HT1080 (cell line): ENCODE data around the gene PTPRG. TPM values are rescaled to one million over a fixed set of nuclear protein-coding genes. Genes with fewer than 3 reads are reported as not detected.
A peak's percentile ranks its signal among the peaks of the same experiment; 100 is the strongest.

ENCODE experiments used
- DNase-seq: peaks from one replicate; pipeline ENCODE4 v3.0.0-alpha.2; 2015; ENCODE audit warnings: low read depth
- total RNA-seq: library from RNA; depleted of rRNA; stranded (reverse); fragments of >200 nt; shearing (Covaris generic); gene quantifications from 2 replicates; pipeline ENCODE4 v1.2.3, GENCODE V29; 2014

The PTPRG gene
- total RNA-seq, 1 experiment from 2014 or later, result 41.1 TPM

DNA sequence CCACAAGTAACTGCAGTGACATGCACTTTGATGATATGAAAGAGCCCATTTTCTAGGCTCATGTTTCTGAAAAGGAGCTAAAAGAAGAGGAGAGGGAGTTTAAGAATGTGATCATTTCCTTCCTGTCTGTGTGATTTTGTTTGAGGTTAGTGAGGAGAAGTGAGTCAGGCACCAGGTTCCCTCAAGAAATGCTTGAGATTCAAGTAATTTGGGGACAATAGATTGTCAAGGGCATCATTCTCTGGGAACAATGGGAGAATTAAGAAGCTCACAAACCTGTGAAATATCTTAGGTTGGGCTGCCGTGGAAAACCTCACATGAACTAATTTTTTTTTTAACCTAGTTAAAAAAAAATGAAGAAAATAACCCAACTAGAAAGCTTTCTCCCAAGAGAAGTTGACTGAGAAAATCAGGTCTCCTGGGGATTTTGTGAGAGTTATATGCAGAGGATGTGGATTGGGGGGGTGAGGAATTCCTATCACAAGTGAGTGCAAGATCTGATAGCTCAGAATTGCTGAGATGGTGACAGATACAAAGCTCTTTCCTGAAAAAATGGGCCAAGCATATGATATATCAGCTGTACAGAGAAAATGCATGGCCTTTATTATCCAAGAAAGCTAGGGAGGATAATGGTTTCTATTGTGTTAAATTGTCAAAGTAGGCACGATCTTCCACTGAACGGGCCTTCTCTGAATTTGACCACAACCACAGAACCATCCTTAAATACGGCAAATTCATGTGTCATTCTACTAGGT is 608.7 kb downstream of the PTPRG start:
- DNase-seq, result peak; percentile 94

DNA sequence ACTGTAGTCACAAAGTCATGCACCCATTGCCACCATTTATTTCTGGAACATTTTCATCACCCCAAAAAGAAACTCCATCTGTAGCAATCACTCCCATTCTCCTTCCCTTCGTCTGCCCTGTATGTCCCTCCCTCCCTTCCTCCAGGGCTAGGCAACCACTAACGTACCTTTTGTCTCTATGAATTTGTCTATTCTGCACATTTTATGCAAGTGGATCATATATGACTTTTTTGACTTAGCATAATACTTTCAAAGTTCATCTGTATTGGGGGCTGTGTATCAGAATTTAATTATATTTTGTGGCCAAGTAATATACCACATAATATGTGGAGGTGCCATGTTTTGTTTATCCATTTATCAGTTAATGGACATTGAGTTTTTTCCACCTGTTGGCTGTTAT is 610.4 kb downstream of the PTPRG start:
- no peak for DNase-seq

DNA sequence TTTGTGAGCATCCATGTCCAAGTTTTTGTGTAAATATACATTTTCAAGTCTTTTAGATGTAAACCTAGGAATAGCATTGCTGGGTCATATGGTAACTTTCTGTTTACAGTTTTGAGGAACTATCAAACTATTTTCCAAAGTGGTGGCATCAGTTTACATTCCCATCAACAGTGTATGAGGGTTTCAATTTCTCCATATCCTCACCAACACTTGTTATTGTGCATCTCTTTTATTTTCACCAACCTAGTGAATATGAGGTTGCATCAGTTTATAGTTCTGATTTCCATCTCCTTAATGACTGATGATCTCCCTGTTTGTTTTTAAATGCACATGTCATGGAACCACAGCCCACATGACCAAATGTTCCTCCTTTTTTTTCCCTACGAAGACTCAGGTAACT is 610.8 kb downstream of the PTPRG start:
- no peak for DNase-seq

DNA sequence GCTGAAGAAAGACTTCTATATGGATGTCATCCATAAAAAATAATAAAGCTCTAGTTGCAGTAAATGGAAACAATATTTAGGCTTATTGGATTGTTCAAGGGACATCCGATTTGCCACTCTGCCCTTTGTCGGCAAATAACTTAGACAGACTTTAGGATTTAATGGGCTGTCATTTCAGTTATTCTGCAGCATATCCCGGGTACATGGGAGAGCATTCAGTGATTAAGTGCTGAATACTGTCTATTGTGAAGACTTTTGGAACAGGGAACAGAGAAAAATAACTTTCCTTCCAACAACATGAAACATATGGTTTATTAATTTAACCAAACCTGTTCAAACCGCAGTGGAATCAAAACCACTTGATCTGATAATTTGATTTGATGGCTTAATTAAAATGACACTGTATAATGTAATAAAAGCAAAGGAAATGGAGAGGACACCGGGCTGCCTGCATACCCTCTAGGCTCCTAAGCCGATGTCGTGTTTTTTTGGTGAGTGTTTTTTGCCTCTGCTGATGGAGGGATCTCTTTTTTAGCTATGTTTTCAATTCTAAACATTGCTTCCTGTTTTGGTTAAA is 612.7 kb downstream of the PTPRG start:
- no peak for DNase-seq

DNA sequence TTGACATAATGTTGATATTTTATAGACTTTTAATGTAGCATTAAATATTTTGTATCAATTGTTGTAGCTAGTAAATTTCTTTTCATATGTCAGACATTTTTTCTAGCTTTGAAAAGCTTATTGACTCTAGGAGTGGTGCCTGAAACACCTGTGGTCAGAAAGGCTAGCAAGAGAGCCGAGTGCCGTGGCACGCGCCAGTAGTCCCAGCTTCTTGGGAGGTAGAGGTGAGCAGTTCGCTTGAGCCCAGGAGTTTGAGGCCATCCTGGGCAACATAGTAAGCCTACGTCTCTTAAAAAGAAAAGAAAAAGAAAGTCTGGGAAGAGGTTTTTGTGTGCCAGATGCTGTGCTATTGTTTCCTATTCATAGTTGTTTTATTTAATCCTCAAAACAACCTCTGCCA is 613.8 kb downstream of the PTPRG start:
- no peak for DNase-seq

DNA sequence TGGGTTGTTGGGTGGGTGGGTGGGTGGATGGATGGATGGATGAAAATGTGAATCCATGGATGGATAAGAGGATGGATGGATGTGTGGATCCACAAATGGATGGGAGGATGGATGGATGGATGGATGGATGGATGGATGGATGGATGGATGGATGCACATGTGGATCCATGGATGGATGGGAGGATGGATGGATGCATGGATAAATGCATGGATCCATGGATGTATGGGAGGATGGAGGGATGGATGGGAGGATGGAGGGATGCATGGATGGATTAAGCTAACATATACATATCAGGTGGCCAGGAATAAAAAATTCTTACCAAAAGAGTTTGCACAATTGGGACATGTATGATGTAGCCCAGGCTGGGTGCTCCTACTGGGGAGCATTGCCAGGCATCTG is 616.7 kb downstream of the PTPRG start:
- no peak for DNase-seq

DNA sequence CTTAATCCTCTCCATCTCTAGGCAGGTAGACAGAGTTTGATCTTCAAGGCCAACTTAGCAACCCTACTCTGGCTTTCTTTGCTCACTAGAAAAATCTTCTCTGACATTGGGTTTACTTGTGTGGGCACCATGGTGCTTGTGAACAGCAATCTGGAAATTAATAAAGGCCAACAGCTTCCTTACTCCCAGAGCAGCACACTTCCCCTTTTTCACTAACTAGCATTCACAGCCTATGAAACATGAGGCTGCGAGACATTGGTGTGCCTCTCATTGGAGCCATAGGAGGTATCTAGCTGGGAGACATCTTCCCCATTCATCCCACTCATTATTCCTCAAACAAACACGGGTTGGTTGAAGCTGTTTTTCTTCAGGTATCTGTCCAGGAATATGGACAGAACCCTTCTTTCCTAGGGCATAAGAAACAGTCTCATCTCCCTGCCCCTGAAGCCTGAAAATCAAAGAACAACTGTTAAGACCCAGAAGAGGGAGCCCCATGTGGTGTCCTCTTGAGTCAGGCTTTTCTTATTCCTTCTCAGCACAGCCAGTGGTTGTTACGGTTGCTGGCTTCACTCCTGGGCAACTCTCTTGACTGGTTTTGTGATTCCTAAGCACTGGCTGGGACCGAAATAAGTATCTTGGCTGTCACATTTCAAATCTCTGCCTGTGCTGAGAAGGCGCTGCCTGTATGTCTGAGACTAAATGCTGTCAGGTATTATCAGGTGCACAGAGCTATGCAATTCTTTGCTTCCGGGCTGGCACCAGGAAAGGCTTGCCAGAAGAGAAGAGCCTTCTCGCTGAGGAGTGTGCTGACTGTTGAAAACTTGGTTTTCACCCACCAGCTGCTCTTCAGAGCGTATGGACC is 617.6 kb downstream of the PTPRG start:
- DNase-seq, result no peak

DNA sequence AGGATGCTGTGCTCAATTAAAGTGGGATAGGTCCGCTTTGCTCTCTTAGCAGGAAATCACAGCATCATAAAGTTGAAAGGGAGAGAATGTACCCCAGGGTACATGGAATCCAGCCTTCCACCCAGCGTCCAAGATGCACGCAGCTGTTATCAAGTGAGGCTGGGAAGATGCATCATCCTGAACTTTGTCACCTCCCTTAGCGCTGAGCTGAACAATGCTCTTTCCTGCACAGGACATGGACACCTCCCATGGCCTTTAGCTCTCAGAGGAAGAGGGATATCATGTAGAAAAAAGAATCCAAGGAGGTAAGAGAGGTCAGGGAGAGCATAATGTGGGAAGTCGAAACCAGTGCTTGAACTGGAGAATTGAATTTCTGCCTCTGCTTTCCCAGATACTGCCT is 619.1 kb downstream of the PTPRG start:
- DNase-seq, result no peak

DNA sequence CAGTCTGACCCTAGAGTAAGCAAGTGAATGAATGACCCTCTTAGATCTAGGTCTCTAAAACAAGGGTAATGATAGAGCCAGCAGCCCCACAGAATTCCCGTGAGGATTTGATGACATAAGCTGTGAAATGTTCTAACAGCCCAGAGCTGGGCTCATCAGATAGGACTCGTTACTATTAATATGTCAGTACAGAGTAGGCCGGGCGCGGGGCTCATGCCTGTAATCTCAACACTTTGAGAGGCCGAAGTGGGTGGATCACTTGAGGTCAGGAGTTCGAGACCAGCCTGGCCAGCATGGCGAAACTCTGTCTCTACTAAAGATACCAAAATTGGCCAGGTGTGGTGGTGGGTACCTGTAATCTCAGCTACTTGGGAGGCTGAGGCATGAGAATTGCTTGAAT is 621.7 kb downstream of the PTPRG start:
- no peak for DNase-seq

DNA sequence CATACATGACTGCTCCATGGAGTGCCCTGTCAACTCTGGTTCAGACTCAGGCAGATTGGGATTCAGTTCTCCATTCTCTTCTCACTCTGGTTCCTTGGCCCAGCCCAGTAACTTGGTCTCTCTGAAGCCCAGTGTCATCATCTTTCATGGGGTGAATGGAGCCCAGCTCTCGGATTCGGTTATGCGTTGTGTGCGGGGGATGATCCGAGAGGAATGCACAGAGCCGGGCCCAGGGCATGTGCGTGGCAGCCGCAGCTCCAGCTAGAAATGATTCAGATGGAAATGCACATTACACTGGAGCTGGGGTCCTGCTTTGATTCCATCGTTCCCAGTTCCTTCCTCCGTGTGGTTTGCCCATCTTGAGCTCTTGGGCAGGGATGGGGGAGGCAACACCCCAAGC is 622.6 kb downstream of the PTPRG start:
- DNase-seq, result no peak

DNA sequence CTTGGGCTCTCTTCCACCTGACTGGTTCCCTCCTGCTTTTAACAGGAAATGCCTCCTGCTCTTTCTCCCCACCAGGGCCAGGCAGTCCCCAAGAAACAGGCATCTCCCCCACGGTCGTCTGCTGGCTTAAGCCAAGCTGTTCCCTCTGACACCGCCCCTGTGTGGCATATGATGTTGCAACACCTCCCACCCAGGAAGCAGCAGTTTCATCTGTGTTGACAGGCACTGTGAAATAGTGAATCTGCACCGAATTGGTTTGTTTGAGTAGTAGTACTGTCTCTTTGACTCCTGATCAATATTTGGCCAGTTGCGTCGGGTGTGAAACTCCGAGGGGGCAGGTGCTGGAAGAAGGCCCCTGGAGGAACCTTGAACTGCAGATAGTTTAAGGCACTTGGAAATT is 623.2 kb downstream of the PTPRG start:
- peak; percentile 5 for DNase-seq

DNA sequence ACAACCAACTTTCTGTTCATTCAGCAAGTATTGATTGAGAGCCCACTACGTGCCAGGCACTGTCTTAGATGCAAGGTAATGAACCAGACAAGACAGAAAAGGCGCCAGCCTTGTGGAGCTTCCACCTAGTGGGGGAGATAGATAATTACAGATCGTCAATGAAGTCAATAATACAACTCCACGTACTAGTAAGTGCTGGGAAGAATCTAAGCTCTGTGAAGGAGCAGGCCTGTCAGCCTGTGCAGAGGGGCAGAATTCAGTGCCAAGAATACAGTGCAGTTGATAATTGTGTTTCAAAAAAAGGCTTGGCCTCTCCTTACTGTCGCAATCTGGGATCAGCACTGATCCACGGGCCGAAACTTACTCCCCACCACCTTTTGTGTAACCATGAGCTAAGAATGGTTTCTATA is 625.7 kb downstream of the PTPRG start:
- no peak for DNase-seq

DNA sequence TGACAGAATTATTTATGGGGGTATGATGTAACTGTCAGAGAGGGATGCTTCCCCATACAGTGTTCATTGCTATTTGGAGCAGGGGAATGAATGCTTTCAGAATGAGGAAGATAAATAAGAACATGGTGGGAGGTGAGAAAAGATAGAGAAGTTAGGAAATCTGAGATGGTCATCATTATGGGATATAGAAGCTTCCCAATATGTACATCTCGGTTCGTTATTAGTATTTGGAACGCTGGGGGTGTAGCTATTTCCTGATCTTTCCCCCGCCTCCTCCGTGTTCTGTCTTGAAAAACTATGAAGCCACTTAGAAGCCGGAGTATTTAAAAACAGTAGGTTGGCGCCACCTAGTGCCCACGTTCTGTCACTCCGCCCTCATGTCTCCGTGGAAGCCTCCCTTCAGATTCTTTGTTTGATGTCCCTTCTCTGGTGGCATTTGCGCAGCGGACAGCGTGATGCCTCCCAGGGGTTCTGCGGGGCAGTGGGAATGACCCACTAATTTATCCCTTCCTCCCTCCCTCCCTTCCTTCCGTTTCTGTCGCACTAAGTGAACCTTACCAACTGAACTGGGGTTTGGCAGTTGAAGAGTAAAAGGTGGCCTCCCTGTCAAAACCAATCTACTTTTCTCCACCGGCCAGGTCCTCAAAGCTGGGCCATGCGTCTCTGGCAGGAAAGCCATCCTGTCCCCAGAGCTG is 627.5 kb downstream of the PTPRG start:
- DNase-seq, result peak; percentile 76

DNA sequence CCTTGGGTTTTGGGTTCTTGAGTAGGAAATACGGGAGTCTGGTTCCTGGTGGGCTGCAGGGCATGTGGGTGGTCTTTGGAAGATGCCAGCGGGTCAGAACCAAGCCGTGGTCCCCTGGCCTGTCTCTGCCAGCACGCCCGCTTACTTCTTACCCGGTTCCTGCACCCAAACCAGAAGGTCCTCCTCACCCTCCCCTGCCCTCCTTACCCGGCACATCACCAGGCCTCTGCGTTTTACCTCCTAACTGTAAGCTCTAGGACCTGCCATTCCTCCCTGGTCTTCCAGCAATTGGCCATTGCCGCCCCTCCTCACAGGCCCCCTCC is 628.0 kb downstream of the PTPRG start:
- DNase-seq, result no peak

DNA sequence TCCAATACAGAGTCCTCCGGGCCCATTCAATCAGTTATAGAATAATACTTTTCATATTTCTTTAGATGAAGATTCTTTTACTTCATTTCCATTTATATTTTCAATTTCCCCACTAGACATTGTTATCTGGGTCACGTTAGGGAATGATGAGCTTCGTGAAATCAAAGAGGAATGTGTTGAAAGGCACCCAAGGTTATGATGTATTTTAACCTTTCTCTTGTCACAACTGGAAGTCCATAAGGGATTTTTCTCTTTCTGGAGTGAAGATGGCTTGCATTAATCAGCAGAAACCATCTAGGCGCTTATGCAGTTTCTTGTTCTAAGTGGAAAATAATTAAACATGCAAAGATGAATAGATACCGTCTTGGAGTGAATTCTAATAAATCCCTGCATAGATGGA is 631.5 kb downstream of the PTPRG start:
- DNase-seq, result no peak

DNA sequence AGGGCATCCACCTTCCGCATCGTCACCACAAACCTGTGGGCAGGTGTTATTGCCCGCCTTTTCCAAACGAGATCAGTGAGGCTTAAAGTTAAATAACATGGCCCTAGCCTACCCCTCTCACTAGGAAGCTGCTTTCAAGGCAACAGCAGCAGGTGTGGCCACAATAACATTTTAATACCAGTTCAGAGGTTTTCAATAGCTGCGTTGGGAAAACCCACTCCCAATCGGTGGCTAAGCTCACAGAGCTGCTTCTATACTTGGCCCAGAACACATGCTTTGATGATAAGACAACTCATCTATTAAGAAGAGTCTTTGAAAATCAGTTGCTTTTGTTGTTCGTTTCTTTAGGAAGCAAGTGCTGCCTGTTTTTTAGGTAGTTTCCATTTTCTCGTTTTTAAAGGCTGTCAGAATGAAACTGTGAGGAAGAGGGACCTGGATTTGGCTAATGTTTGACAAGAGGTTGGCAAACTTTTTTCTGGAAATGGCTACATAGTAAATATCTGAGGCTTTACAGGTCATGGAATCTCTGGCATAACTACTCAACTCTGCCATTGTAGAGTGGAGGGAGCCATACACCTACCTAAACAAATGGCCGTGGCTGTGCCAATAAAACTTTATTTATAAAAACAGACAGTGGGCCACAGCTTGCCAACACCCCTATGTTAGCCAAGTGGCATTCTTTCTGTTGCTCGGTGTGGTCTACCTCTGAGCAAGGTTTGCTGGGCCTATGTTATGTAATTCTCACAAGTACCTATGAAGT is 632.4 kb downstream of the PTPRG start:
- DNase-seq, result no peak

DNA sequence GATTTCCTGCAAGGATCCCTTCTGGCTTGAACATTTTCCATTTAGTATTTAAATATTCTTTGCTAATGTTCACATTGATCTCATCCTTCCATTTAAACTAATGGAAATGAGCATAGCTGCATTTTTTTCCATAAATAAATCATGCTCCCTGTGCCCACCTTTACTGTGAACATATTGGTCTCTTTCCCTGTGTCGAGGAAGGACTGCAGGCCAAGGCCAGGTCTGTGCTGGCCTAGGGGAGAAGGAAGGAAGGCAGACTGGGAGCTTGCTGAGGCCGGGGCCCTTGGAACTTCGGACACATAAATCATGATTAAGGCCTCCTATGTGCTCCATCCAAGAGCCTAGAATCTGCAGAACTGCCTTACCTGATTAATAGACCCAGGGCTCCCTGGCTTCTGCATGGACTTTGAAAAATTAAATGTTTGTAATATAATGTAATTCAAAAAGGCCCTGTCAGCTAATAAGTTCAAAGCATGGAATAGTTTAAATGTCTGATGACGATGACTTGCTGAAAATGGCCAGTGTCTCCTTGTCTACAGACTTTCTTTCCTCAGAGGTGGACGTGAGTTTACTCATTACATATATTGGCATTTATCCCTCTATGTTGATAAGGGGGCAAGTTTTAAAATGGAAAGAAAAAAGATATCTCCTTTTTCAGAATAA is 636.1 kb downstream of the PTPRG start:
- no peak for DNase-seq

DNA sequence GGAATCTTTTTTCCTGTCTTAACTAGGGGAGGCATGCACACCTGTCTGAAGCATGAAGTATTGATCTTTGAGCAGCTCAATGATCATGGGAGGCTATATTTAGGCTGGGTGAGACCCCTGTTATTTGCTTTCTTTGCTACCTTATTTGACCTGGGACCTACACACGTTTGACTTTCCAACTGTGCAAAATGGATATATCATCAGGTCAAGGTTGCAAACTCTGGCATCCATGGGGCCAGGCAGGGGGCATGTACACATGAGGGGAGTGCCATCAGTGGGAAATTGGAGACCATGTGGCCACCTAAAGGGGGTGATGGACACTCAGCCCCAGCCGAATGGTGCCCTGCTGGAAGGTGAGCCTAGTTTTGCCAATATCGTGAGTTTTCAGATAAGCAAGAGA is 637.8 kb downstream of the PTPRG start:
- no peak for DNase-seq

DNA sequence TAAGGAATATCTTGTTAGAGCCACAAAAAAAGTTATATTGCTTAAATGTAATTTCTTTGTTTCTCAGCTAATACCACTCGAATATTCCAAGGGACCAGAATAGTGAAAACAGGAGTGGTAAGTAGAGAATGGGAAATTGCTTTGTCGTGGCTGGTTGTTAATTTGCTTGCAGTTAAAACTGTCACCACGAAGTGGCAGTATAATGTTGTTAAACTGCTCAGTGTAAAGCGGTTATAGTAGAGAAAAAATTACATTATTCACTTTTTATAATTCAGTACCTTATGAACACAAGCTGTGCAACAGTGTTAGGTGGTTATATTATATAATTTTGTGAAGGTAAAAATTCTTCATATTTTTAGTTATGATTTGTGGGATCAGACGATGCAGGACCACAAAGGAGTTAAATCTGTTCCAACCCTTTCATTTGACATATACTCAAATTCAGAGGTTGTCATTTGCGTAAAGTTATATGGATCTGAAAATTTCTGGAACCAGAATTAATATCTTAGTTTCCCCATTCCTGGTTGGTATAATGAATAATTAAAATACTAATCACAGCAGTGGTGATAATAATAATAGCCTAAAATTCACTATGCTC is 640.2 kb downstream of the PTPRG start:
- DNase-seq, result peak; percentile 34

DNA sequence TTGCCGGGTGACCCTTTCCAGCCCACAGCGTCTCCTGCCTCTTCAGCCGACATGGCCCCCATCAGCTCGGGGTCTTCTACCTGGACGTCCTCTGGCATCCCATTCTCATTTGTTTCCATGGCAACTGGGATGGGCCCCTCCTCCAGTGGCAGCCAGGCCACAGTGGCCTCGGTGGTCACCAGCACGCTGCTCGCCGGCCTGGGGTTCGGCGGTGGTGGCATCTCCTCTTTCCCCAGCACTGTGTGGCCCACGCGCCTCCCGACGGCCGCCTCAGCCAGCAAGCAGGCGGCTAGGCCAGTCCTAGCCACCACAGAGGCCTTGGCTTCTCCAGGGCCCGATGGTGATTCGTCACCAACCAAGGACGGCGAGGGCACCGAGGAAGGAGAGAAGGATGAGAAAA is 641.8 kb downstream of the PTPRG start:
- DNase-seq, result no peak
